GM19324 (cell line): ENCODE measurements around the gene ANXA9.

Experiments used
- ATAC-seq: cut with Tn5 transposase; IDR thresholded peaks from one replicate; pipeline ENCODE4 v1.9.1; 2021; ENCODE audit warnings: mild to moderate bottlenecking, moderate library complexity; ENCODE audit not compliant: unreplicated experiment, low FRiP score

ANXA9 gene

DNA sequence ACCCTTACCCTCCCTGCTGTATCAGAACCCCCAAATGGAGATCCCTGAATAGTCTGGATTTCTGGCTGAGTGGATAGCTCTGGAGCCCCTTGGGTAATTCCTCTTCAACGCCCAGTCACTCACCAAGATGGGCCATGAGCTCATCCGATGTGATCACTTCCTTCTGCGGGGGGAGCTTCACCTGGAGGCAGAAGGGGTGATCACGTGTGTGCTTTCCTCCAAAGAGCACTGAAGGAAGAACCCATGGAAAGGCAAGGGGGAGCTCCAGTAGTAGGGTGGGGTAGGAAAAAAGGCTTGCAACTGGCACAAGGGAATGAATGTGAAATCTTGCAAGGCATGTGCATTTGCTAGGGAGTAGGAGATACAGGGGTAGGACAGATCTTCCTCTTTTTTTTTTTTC, 19.5 kb downstream of the ANXA9 start:
- ATAC-seq, result no peak

DNA sequence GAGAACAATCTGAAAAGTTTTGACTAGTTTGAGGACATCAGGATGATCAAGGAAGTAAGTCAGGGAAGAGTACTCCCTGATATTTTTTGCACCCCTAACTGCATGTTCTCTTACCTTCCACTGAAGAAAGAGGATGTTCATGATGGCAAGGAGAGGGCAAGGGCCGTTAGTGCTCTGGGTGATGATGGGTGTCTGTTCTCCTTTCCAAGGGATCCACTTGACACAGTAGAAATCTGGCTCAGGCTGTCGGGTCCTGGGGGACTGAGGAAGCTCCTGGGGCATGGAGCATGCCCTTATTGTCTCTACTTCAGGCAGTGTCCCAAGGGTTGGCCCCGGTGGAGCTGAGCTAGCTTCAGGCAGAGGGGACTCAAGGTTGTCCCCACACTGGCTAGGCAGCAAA, 20.0 kb downstream of the ANXA9 start:
- ATAC-seq, result no peak

DNA sequence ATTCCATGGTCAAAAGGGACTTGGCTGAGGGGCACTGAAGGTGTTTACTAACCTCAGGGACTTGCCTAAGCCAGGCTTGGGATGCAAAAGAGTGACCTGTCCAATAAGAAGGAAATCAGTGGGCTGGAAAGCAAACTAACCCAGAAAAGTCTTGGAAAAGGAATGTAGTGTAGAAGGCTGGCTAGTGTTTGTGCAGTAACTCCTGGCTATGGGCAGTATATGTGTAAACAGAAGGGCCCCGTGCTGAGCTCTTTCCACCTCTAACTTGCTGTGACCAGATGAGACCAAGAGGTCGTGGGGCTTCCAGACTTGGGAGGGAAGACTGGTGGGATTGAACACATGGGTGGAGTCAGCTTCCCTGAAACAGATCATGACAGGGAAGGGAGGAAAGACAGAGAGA, 20.5 kb downstream of the ANXA9 start:
- ATAC-seq, result no peak

DNA sequence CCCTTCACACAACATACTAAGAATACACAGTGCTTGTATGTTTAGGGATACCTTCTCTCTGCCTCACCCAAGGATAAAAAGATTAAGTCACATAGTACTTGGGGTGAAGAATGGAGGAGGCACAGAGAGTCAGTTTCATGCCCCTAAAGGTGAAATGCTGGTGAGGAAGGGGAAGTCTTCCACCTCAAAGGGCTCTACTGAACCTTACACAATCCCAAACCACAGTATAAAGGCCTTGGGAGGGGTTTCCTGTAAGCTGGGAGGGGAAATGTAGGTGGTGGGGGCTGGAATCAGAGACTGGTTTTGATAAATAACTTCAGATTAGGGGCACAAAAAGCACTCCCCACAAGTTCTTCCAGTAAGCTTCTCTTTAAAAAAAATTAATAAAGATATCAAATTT, 21.1 kb downstream of the ANXA9 start:
- no peak for ATAC-seq

DNA sequence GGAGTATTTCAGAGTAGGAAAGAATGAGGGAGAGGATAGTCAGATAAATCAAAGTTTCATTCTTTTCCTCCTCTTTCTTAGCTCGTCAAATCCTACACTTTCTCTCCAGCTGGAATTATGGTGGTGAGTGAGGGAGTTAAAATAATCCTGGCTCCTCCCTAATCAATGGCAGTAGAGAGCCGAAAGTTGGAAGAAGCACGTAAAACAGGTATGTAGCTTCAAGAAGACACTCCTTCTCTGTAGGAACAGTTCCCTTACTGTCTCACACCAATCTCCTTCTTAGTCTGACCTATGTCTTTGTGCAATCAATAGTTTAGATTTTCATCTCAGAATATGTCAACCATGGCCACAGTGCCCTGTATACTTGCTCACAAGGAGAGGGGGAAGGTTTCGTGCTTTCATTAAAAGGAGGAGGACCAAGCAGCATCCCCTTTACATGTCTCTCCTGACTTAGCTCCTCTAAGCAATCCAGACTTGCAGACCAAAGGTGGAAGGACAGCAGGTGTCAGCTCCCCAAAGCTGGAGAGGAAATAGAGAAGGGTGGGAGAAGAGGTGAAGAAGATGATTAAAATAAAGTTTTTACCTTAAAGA, 23.7 kb downstream of the ANXA9 start:
- no peak for ATAC-seq

DNA sequence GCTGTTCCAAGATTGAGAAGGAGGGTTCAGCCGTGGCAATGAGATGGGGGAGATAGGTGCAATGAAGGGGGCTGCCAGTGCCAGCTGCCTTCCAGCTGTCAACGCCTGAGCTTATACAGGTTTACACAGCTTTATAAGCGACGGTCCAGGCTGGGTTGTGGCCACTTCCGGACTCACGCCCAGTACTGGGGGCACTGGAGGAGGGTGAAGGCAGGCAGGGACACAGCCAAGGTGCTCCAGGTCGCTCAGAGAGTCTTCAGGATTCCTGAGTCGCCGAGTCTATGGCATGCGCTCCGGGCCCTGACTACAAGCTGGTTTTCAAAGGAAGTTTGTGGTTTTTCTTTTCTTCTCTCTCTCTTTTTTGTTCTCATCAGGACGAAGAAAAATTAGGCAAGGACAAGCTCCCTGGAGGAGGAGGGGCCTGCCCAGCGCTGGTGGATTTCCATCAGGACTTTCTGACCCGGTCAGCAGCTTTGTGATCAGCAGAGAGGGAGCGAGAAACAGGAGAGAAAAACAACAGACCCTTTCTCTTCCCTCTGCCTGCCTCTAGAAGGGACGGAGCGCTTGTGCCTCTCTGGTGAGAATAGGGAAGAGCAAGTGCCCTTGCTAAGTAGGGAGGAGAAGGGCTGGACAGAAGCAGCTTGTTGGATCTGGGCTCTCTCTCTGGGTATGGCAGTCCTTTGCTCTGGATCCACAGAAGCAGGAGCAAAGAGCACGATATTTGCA, 24.4 kb downstream of the ANXA9 start, which contains the start of gene MINDY1:
TSS of gene MINDY1 (minus strand) at position 576 of the 726 bp plus-strand sequence. CDS start 4,285 bp downstream, outside the sequence.
- ATAC-seq, result no peak

DNA sequence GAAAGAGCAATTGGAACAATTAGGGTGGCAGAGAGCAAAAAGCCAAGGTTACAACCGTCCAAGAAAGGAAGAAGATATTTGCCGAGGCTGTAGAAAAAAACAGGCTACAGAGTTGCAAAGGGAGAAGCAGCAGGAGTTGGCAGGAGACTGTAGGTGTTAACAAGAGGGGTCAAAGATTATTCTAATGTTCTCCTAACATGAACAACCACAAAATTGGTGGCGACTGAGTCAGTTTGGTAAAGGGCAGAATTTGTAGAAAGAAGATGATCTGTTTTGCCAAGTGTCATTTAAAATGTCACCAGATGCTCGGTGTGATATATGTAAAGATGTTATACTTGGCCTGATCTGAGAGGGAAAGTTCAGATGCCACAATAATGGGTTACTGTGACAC, 25.8 kb downstream of the ANXA9 start:
- no peak for ATAC-seq

DNA sequence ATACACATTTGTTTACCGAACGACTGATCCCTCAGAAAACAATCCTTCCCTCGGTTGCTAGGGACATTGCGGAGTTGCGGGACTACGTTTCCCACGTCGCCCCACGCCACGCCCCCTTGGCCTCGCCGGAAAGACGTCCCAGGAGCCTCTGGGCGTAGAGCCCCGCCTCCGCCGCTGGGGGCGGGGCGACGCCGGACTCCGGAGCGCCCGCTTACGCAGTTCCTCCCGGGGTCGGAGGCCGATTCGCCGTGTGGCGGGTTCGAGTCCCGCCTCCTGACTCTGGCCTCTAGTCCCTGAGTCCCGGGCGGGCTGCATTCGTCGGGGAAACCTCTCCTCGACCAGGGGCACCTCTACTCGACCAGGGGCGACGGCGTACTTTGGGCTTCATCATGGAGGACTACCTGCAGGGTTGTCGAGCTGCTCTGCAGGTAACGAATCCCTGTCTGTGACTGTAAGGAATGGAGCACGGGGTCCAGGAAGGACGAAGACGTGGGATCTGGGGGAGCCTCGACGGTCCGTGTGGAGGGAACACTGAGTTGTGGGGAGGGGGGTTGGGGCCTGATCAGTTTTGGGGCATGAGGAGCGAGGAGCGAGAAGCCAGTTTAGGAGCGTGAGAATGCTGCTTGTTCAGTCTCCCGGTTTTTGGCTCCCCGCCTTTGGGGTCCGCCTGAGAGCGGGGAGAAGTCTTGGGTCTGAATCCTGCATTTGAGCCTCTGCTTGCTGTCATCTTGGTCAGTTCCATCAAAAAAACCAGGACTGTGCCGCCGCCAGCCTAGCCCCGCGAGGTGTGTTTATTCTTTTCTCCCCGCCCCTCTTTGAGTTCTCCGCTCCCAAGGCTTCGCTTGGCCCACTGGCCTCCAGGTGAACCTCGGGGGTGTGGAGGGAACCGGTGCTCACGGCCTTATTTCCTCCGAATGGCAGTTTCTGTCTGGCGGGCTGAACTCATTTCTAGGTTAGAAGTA, 26.4 kb downstream of the ANXA9 start, which contains the start of gene PRUNE1:
TSS of gene PRUNE1 (plus strand) at position 206 of the 962 bp plus-strand sequence. CDS start at position 390, 184 bp downstream.
- ATAC-seq, result peak; percentile 78

DNA sequence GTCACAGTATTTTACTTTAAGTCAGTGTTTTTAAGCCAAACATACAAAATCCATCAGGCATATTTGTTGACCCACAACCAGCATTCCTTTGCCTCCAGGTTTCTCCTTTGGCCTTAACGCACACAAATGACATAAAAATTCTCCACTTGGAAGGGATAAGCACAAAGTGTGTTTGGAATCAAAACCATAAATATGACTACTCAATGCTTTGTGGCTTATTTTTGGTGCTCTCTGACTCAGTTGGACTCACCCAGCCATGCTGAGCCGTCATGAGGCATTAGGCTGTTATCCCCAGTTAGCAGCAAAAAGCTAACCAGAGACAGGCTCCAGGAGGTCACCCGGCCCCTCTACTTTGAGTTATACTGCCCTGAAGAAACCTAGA, 27.1 kb downstream of the ANXA9 start:
- no peak for ATAC-seq

DNA sequence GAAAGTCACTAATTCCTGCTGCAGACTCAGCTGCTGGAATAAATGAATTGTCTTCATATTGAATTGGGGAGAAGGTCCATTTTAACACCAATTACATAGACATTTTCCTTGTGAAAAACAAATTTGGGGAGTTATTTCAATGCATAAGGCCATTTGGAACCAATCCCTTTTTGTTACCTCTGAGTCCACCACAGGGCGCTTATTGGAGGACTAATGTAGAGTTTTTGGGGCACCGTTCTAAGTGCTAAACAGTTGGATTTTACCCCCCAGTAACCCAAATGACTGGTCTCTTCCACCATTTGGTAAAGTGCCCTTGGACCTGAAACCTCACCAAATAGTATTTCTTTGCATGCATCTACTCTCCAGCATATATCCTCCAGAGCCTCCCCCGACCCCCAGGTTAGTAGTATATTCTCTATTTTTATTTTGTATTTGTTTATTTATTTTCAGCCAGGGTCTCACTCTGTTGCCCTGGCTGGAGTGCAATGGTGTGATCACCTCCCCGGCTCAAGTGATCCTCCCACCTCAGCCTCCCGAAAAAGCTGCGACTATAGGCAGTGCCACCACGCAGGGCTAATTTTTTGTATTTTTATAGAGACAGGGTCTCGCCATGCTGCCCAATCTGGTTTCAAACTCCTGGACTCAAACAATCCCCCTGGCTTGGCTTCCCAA, 27.7 kb downstream of the ANXA9 start:
- no peak for ATAC-seq

DNA sequence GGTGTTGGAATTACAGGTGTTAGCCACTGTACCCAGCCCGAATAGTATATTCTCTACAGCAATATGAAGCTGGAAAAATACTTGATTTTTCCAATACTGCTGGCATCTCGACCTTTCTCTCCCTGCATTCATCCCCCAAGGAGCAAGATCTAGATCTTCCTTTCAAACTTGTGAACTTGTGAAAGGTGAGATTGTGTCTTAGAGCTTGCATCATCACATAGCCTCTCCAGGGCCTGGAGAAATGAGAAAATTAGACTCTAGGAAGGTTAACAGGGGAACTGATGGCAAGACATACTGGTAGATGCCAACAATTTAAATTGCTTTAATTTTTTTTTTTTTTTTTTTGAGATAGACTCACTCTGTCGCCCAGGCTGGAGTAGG, 28.2 kb downstream of the ANXA9 start:
- no peak for ATAC-seq

DNA sequence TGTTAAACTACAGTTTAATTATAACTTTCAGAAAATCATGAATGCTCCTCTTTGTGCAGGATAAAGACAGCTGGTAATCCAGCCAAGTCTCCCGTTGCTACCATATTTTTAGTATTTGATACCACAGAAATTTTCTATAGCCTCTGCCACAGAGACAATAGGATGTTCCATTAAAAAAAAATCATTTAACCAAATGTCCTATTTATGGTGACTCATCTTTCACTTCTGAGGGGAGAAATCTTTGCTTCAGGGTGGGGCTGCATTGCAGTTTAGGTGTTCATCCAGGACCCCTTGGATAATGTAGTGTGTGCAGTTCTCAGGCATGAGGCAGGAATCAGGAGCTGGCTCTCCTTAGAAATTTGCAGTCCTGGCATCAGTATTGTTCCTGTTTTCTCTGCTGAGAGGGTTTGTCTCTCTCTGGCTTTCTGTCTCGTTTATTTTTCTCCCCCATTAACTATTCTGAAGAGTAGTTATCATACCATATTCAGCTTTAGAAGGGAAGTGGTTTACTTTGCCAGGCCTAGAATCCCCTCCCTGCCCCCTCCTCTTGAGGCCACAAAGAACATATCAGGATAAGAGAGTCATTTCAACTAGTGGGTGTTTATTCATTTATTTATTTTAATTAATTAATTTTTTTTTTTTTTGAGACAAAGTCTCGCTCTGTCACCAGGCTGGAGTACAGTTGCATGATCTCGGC, 29.2 kb downstream of the ANXA9 start:
- ATAC-seq, result no peak

DNA sequence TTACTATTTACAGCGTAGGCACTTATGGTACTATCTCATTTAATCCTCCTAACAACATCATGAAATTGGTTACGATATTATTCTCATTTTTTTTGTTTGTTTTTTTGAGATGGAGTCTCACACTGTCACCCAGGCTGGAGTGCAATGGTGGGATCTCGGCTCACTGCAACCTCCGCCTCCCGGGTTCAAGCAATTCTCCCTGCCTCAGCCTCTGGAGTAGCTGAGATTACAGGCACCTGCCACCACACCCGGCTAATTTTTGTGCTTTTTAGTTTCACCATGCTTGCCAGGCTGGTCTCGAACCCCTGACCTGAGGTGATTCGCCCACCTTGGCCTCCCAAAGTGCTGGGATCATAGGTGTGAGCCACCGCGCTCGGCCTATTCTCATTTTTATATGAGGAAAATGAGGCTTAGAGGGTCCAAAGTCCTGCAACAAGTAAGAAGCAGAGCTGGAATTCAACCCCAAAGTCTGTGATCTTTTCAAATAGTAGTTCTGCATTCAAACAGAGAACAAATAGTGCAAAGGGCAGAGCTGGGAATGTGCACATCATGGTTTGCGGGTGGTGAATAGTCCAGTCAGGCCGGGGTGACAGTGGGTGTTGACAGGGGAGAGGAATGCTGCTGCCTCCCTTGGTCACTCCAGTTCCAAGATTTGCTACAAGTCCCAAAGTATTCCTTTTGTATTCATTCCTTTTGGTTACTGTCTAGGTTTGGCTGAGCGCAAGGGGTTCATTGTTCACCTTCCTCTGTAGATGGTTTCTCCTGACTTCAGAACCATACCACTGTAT, 30.8 kb downstream of the ANXA9 start:
- no peak for ATAC-seq

DNA sequence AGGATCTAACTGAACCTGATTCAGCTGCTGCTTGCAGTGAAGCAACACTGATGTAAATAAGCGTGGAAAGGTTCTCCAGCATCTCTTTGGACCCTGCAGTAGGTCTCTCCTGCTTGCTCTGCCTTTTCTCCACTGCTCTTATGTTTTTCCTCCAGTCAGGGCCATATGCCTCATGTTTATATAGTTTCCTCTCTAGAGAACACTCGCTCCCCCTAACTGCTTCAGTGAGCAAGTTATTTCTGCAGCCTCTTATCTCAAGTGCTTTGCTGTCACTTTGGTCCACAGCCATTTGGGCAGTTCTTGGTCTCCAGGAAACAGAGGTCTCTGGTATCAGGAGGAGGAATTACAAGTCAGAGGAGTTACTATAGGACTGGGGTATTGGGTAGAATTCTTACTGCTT, 31.4 kb downstream of the ANXA9 start:
- no peak for ATAC-seq

DNA sequence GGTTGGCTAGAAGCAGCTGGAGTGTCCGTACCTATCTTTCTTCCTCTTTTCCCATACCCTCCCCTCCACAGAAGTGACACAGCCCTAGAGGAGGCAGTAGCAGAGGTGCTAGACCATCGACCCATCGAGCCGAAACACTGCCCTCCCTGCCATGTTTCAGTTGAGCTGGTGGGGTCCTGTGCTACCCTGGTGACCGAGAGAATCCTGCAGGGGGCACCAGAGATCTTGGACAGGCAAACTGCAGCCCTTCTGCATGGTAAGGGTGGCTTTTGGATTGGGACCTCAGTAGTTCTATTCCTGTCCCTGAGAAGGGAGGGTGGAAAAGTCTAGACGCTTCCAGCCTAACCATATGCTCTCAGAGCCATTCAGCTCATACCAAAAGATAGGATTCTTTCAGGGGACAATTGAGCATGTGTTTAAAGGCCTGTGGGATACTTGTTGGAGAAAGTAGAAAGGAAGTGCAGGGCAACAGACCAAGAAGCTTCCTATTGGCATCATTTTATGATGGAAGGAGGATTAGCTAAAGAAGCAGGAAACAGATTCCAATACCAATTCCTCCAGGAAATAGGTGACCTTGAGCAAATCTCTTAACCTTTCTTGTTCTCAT, 42.6 kb downstream of the ANXA9 start:
- ATAC-seq, result no peak

DNA sequence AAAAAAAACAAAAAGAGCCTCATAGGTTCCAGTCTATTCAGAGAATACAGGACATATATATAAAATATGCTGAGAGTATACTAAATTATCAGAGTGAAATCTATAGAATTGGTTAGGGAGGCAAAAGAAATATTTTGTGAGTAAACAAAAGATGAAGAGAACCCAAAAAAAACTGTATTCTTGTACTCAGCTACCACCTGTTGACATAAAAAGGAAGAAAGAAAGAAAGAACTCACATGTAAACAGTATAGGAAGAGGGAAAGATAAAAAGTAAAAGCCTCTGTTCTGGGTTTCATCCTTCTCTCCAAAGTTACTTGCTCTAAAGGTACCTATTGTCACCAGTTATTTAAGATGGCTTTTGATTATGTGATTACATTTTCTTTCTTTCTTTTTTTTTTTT, 44.4 kb downstream of the ANXA9 start:
- ATAC-seq, result no peak

DNA sequence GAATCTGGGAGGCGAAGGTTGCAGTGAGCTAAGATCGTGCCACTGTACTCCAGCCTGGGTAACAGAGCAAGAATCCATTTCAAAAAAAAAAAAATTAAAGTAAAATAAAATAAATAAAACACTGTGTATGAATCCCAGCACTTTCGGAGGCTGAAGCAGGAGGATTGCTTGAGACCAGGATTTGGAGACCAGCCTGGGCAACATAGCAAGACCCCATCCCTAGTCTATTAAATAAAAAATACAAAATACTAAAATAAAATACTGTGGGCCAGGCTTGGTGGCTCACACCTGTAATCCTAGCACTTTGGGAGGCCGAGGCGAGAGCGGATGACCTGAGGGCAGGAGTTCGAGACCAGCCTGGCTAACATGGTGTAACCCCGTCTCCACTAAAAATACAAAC, 50.1 kb downstream of the ANXA9 start:
- no peak for ATAC-seq

DNA sequence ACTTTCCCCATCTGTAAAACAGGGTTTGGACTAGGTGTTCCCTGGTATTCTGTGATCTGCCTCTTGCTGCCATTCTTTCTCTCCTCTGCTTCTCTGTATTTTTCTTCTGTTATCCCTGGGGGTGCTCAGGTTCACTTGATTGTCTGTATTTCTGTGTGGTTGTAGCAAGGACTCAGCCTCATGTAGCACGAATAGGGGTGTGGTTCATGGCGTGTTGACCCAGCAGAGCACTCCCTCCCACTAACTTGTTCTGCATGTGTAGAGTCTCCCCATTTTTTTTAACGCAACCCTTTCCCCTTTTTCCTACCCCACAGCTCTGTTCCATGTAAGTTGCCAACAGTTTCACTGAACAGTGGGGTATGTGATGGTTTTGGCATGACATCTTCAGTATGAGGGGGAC, 53.1 kb downstream of the ANXA9 start:
- ATAC-seq, result no peak

DNA sequence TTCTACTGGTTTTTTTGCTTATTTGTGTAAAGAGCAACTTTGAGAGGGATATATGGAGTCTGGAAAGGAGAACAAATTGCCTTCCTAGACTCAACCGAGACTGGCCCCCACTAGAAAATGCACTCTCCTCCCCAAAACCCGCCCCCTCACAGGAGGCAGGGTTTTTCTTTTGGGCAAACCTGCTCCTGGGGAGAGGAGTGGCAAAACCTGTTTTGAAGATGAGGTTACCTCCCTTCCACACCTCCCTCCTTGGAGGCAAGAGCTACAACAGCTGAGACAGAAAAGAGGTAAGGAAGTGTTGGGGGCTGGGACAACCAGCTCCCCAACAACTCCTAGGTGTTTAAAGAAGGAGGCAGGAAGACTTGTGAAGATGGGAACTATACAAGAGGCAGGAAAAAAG, 54.3 kb downstream of the ANXA9 start, which contains the start of gene BNIPL:
TSS of gene BNIPL (plus strand) at position 231 of the 400 bp plus-strand sequence. CDS start at position 371, 140 bp downstream.
- no peak for ATAC-seq
